HepG2 (cell line): Measurements from ENCODE around the gene TMC4. TPM values are rescaled to one million over a fixed set of nuclear protein-coding genes. Genes with fewer than 3 reads are reported as not detected.

Experiments used
- CERS6 ChIP-seq: sonication (generic); formaldehyde crosslinking; IDR thresholded peaks from 2 replicates; pipeline ENCODE4 v1.5.0; 2020; ENCODE audit warnings: missing genetic modification reagents
- NBN ChIP-seq: fragments of 450-650 bp; conservative IDR thresholded peaks from 2 replicates; pipeline ENCODE4 v1.6.1; 2017
- NR2F1 ChIP-seq, 2 experiments: fragments of 450-650 bp in 1 of 2; formaldehyde crosslinking in 1 of 2; IDR thresholded peaks; 2 replicates each; pipeline versions ENCODE4 v1.5.0 to v1.6.1; 2016 to 2020; ENCODE audit warnings: mild to moderate bottlenecking in 1 of 2, missing compliant biosample characterization in 1 of 2, missing genetic modification reagents in 1 of 2, moderate library complexity in 1 of 2
- PITX1 ChIP-seq: sonication (generic); formaldehyde crosslinking; IDR thresholded peaks from 2 replicates; pipeline ENCODE4 v1.5.1; 2020; ENCODE audit warnings: mild to moderate bottlenecking, missing genetic modification reagents
- POLR2A ChIP-seq, 2 experiments: IDR thresholded peaks; 2 replicates each; pipeline ENCODE4 v1.6.1; 2011; ENCODE audit warnings: low read depth in 2 of 2, low read length in 2 of 2, mild to moderate bottlenecking in 1 of 2, moderate library complexity in 1 of 2; ENCODE audit not compliant: insufficient read depth in 1 of 2
- RFX5 ChIP-seq: IDR thresholded peaks from 2 replicates; pipeline ENCODE4 v1.6.1; 2011; ENCODE audit warnings: low read depth, low read length, improper control_type of control experiment
- ZNF121 ChIP-seq: sonication (generic); formaldehyde crosslinking; IDR thresholded peaks from 2 replicates; pipeline ENCODE4 v1.5.0; 2020; ENCODE audit warnings: mild to moderate bottlenecking, missing genetic modification reagents
- ZNF18 ChIP-seq: sonication (generic); formaldehyde crosslinking; IDR thresholded peaks from 2 replicates; pipeline ENCODE4 v1.8.0; 2022; ENCODE audit warnings: mild to moderate bottlenecking, missing genetic modification reagents; ENCODE audit not compliant: insufficient replicate concordance
- ZNF180 ChIP-seq: sonication (generic); formaldehyde crosslinking; IDR thresholded peaks from 2 replicates; pipeline ENCODE4 v1.4.0; 2020; ENCODE audit warnings: low read depth, missing genetic modification reagents, borderline replicate concordance
- ZNF232 ChIP-seq: sonication (generic); formaldehyde crosslinking; IDR thresholded peaks from 2 replicates; pipeline ENCODE4 v1.4.0; 2020; ENCODE audit warnings: missing genetic modification reagents, borderline replicate concordance
- ZNF275 ChIP-seq: sonication (generic); formaldehyde crosslinking; IDR thresholded peaks from 2 replicates; pipeline ENCODE4 v1.8.0; 2022; ENCODE audit warnings: missing genetic modification reagents, mild to moderate bottlenecking, inconsistent platforms, borderline replicate concordance
- ZNF761 ChIP-seq: sonication (generic); formaldehyde crosslinking; conservative IDR thresholded peaks from 2 replicates; pipeline ENCODE4 v1.4.0; 2020; ENCODE audit warnings: mild to moderate bottlenecking, missing genetic modification reagents
- polyA plus RNA-seq, 8 experiments: library from polyadenylated mRNA; depleted of rRNA in 3 of 8; stranded (reverse) in 7 of 8; unstranded in 1 of 8; fragments of >200 nt; fragmentation: Illumina TruSeq in 4 of 8; extraction: Trizol in 4 of 8; gene quantifications; 2 replicates each; pipeline versions ENCODE4 v1.2.1 to v1.2.3, GENCODE V29; 2011 to 2016; ENCODE audit warnings: low read depth in 4 of 8, missing spikeins in 1 of 8, mixed read lengths in 1 of 8; ENCODE audit not compliant: insufficient read depth in 1 of 8
- total RNA-seq, 5 experiments: library from RNA; depleted of rRNA; stranded (reverse); fragments of >200 nt; fragmentation: Illumina TruSeq; extraction: Trizol; gene quantifications; 2 replicates each; pipeline ENCODE4 v1.2.3, GENCODE V29; 2016; ENCODE audit warnings: low read depth in 1 of 5
- TF ChIP-seq, protein P1 (sequence below): sonication (generic); formaldehyde crosslinking; IDR thresholded peaks from 2 replicates; pipeline ENCODE4 v1.5.0; 2020; ENCODE audit warnings: mild to moderate bottlenecking, missing genetic modification reagents, borderline replicate concordance
- TF ChIP-seq, protein P2 (sequence below): sonication (generic); formaldehyde crosslinking; IDR thresholded peaks from 2 replicates; pipeline ENCODE4 v1.8.0; 2022; ENCODE audit warnings: missing genetic modification reagents, low read depth, mild to moderate bottlenecking, borderline replicate concordance
- TF ChIP-seq, protein P3 (sequence below): sonication (generic); formaldehyde crosslinking; IDR thresholded peaks from 2 replicates; pipeline ENCODE4 v1.5.0; 2020; ENCODE audit warnings: mild to moderate bottlenecking, low read depth, missing genetic modification reagents, borderline replicate concordance
- TF ChIP-seq, protein P4 (sequence below): sonication (generic); formaldehyde crosslinking; IDR thresholded peaks from 2 replicates; pipeline ENCODE4 v1.5.1; 2020; ENCODE audit warnings: mild to moderate bottlenecking, missing genetic modification reagents, borderline replicate concordance

The TMC4 gene
- total and polyA plus RNA-seq, 2 of the 13 experiments (the other 11 are each of a cell fraction or from before 2014, with no cell fraction given) = 0.13 to 0.24 TPM

DNA sequence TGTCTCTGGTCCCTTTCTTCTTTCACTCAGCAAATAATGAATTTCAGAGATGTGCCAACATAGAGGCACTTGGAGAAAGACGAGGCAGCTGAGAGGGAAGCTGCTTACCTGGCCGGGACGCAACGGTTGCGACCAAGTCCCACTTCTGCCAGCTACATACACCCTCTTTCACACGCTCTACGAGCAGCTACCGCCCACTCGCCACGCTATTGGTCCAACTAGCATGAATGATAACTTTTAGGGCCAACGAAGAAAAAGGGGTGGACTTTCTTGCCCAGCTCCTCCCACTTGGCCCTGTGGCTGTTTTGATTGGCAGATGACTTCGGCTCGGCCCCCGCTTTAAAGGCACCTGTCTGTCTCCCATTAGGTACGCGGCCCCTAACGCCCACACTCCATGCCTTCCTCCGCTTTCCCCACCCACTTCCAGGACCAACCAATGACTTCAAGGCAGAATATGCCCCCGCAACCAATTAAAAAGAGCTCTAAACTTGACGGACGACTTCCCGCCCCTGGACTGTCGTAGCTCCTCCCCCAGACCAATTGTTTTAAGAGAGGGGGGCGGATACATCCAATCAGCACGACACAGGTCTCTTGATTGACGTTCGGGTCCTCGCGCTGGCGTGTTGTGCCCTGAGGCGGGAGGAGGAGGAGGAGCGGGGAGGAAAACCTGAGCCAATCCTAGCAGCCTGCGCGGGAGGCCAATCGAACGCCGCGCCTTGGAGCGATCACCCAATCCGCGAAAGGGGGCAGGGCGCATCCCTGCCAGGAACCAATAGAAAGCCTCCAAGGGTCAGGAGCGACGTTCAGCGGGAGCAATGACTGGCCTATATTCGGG lies 35.9 kb downstream of the TMC4 start (continued):
- no peak for TF ChIP-seq ZNF121 (CRISPR knock-in tag)
- TF ChIP-seq NBN = no peak
- TF ChIP-seq ZNF275 (CRISPR knock-in tag) = no peak
- TF ChIP-seq, protein P1, sequence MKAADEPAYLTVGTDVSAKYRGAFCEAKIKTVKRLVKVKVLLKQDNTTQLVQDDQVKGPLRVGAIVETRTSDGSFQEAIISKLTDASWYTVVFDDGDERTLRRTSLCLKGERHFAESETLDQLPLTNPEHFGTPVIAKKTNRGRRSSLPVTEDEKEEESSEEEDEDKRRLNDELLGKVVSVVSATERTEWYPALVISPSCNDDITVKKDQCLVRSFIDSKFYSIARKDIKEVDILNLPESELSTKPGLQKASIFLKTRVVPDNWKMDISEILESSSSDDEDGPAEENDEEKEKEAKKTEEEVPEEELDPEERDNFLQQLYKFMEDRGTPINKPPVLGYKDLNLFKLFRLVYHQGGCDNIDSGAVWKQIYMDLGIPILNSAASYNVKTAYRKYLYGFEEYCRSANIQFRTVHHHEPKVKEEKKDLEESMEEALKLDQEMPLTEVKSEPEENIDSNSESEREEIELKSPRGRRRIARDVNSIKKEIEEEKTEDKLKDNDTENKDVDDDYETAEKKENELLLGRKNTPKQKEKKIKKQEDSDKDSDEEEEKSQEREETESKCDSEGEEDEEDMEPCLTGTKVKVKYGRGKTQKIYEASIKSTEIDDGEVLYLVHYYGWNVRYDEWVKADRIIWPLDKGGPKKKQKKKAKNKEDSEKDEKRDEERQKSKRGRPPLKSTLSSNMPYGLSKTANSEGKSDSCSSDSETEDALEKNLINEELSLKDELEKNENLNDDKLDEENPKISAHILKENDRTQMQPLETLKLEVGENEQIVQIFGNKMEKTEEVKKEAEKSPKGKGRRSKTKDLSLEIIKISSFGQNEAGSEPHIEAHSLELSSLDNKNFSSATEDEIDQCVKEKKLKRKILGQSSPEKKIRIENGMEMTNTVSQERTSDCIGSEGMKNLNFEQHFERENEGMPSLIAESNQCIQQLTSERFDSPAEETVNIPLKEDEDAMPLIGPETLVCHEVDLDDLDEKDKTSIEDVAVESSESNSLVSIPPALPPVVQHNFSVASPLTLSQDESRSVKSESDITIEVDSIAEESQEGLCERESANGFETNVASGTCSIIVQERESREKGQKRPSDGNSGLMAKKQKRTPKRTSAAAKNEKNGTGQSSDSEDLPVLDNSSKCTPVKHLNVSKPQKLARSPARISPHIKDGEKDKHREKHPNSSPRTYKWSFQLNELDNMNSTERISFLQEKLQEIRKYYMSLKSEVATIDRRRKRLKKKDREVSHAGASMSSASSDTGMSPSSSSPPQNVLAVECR = peak; percentile 44; the same call in 1 of the 2 replicates
- peak; percentile 43; the same call in 1 of the 2 replicates for TF ChIP-seq RFX5
- TF ChIP-seq, protein P2, sequence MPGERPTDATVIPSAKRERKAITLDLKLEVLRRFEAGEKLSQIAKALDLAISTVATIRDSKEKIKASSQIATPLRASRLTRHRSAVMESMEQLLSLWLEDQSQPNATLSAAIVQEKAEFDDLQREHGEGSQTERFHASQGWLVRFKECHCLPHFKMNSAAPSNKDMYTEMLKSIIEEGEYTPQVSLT (CRISPR knock-in tag) = no peak
- peak; percentile 93 to 96 for TF ChIP-seq POLR2A (IDR thresholded peaks at IDR 0.05; ENCODE audit: insufficient read depth in 1 of 2, low read depth in 2 of 2, low read length in 2 of 2)
- no peak for TF ChIP-seq ZNF18 (CRISPR knock-in tag)
- TF ChIP-seq, protein P3, sequence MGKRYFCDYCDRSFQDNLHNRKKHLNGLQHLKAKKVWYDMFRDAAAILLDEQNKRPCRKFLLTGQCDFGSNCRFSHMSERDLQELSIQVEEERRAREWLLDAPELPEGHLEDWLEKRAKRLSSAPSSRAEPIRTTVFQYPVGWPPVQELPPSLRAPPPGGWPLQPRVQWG (CRISPR knock-in tag) = no peak
- no peak for TF ChIP-seq ZNF180
- TF ChIP-seq PITX1 = no peak
- TF ChIP-seq, protein P4, sequence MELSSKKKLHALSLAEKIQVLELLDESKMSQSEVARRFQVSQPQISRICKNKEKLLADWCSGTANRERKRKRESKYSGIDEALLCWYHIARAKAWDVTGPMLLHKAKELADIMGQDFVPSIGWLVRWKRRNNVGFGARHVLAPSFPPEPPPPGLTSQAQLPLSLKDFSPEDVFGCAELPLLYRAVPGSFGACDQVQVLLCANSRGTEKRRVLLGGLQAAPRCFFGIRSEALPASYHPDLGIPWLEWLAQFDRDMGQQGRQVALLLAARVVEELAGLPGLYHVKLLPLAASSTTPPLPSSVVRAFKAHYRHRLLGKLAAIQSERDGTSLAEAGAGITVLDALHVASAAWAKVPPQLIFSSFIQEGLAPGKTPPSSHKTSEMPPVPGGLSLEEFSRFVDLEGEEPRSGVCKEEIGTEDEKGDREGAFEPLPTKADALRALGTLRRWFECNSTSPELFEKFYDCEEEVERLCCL (CRISPR knock-in tag) = no peak
- no peak for TF ChIP-seq ZNF232
- TF ChIP-seq ZNF761 (CRISPR knock-in tag) = 0 out of 2 replicates have a peak, but pooled peaks have one; percentile 8
- TF ChIP-seq NR2F1 (CRISPR knock-in tag; IDR thresholded peaks at IDR 0.05) = no peak
- TF ChIP-seq CERS6 (CRISPR knock-in tag) = no peak
